ENCODE measurements around the gene NDN.

DNA sequence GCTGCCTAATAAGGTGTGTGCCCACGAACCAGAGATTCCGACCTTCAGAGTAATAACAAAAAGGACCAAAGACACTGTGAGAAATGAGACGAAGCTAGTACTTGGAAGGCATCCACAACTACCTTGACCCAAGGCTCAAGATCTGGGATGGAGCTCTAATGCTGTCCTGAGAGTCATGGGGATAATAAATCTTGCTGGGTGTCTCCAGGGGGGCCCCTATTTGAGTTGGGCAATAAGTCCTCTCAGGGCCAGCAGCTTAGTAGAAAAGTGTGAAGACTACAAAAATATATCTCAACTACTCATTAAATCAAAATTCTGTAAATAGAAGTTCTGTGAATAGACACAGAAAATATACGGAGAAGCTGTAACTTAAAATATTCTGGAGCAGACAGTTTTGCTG is 2.9 kb upstream of the NDN start:
- TF ChIP-seq EZH2 (IDR thresholded peaks at IDR 0.05; ENCODE audit: borderline replicate concordance, low read length) = no peak
- TF ChIP-seq, protein P1, sequence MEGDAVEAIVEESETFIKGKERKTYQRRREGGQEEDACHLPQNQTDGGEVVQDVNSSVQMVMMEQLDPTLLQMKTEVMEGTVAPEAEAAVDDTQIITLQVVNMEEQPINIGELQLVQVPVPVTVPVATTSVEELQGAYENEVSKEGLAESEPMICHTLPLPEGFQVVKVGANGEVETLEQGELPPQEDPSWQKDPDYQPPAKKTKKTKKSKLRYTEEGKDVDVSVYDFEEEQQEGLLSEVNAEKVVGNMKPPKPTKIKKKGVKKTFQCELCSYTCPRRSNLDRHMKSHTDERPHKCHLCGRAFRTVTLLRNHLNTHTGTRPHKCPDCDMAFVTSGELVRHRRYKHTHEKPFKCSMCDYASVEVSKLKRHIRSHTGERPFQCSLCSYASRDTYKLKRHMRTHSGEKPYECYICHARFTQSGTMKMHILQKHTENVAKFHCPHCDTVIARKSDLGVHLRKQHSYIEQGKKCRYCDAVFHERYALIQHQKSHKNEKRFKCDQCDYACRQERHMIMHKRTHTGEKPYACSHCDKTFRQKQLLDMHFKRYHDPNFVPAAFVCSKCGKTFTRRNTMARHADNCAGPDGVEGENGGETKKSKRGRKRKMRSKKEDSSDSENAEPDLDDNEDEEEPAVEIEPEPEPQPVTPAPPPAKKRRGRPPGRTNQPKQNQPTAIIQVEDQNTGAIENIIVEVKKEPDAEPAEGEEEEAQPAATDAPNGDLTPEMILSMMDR (IDR thresholded peaks at IDR 0.05; ENCODE audit: low read length) = no peak
